GM21528 (cell line): ENCODE results near the gene RNF152.

Experiments
- ATAC-seq: cut with Tn5 transposase; IDR thresholded peaks from one replicate; pipeline ENCODE4 v1.9.1; 2021; ENCODE audit warnings: mild to moderate bottlenecking, moderate library complexity; ENCODE audit not compliant: unreplicated experiment, low FRiP score

Gene RNF152

DNA sequence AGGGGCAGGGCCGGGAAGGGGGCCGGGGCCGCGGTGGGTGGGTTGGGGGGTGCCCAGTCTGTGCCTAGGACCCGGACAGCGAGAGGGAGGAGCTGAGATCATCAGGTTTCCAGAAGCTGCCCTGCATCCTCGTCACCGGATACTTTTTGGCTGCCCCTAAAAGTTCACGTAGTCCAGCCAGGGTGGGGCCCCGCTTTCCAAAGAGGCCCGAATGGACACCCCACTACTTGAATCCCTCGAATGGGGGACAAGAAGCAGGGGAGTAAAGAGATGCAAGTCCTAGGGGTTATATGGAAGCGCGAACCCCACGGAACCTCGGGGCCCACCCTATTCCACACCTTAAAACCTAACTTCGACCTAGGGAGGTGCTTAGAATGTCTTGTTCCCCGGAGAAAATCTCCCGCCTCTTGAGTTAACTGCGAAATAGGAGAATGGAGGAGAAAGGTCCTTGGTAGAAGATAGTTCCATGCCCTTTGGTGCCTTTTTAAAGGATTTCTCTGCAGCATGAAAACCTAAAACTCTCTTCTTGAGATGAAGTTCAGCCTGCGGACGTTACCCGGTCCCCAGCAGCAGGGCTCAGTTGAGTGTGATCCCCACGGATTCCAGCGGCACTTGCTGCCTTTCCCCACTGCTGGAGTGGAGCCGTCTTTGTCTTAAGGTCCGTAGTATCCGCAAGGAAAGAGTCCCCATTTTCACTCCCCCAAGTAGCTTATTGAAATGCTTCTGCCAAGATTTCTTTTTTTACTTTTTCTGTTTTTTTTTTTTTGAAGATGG, 2.1 kb upstream of the RNF152 start:
- ATAC-seq: no peak

DNA sequence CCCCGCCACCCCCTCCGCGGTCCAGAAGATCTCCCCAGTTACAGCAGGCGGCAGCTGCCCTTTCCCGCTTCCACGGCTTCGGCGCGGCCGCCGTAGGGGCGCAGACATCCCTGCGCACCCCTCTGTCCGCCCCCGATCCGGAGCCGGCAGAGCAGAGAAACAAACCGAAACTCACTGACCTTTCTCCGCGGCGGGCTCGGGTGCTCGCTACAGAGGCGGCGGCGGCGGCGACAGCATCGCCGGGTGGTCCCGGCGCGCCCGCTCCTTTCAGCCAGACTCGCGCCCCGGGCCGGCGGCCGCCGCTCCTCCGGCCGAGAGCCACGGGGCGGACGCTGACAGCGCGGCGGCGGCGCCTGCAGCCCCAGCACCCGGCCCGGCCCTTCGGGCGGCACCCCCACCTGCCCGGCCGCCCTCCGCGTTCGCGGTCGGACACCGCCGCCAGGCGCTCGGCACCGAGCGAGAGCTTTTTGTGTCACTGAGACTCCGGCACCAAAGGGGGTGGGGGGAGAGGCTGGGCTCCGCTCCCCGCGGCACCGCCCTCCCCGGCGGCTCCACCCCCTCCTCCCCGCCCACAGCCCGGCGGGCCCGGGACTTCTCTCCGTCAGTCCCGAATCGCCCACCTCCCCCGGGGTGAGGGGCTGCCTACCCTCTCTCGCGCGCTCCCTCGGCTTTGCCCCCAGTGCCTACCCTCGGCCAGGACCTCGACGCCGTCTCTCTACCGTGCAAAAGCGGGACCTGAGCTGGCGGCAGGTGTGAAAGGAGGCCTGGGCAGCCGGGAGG, 1.4 kb upstream of the RNF152 start:
- peak; percentile 90 for ATAC-seq

DNA sequence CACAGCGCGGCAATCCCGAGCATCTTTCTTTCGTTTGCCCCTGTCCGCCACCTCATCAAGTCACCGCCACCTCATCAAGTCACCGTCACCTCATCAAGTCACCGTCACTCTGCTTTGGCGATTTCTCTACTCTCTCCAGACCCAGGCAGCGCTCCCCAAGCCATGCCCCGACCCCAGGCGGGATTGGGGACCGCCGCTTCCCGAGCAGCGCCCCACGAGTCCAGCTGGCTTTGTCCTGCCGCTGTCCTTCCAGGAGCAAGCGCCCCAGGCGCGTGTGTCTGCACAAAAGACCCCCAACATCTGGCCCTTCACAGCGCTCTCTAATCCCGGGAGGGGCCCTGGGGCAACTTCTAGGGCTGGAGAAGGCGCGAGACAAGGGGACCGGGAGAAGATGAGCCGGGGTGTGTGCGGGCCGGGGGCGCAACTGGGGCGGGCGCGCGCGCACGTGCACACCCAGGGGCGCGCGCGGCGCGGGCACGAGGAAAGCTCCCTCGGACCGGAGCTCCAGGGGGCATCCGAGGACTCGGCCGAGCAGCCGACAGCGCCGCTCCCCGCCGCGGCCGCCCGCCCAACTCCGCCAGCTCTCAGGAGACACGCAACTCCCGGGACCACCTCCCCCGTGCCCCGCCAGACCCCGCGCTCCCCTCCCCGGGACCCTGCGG, 633 bp upstream of the RNF152 start:
- ATAC-seq: peak; percentile 16

DNA sequence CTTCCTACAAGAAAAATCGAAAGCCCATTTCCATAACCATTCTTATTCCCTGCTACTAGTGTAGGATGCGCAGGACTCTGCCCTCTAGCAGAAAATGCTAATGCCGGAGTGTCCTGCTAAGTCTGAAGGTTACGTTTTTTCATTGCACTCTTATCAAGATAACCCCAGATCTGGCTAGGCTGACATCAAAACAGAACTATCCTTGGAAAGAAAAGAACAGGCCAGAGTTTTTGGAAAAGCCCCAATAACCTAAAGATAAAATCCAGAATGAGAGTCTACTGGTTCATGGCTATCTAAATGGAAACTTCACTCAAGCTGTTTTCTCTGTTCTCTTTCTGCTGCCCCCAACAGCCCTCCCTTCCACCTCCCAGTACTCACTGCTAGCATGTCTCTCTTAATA, 913 bp downstream of the RNF152 start:
- no peak for ATAC-seq

DNA sequence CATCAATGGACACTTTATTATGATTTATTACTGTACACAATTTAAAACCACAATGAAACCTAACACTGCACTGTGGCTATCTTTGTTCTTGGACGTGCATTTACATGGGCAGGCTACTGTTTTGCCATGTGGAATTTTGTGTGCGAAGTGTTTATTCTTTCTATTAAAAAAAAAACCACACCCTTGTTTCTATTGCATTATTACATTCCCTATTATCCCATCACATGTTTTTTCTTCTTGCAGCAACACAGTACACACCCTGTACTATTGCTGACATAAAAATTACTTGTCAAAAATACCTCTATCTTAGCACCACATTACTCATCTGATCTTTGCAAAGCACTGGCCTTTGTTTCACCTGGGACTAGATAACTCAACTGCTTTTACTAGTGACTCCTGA, 1.5 kb downstream of the RNF152 start:
- no peak for ATAC-seq

DNA sequence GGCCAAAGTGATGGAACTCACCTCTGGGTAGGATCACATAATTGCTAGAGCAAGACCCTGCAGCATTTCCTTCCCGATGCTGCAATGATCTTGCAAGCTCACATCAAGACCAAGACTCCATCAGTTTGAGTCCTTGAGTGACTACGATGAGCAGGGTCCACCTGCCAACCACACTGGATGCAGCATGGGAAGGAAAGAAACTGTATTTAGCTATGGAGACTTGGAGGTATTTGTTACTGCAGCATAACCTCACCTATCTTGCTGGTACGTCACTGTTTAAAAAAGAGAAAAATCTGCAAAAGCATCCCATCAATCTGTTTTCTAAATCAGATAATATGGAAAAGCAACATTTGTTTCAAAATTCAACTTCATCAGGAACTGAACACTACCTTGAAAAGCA, 2.5 kb downstream of the RNF152 start:
- no peak for ATAC-seq

DNA sequence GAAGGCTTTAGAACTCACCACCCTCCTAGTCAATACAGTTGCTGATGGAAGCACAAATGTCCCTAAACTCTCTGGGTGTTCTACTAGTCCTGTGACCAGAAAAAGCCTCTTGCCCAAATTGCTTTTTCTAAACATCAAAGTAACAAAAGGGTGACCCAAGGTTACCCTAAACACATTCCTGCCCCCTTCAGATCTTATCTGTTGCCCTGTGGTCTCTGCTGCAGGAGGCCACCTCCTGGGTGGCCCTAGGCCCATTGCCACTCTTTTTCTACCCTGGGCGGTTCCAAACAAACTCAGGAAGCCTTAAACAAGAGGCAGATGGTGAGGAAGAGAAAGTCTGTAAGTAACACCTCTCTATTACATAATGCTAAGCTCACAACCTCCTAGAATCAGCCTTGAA, 3.3 kb downstream of the RNF152 start:
- ATAC-seq: no peak

DNA sequence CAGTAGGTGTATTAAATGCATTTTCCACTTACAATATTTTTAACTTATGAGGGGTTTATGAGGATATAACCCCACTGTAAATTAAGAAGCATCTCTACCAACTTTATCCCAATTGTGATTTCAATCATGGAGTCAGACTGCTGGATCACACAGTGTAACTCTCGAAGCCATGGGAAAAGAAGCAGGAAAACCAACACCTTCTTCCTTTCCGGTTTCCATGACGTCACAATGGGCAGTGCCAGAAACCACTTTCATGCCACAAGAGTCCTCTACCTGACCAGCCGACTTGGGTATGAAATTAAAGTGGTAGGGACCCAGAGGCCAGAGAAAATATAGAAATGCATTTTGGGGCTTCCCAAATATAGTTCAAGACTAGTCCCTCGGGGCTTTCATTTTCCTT, 4.2 kb downstream of the RNF152 start:
- no peak for ATAC-seq

DNA sequence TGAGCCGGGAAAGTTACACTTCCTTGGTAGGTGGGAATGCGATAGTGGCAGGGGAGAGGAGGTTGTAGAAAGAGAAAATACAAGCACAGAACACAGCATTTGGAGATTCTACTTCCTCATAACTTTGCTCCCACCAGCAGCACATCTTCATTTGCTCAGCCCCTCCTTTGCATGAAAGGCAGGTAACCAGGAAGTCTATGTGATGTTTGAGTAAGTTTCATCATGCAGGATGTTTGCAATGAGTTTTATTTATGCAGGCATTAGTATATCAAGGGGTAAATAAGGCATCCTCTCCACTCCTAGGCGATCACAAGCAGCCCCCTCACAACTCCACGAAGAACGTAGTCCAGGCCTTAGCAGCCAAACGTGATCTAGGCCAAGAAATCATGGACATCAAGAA, 5.0 kb downstream of the RNF152 start:
- no peak for ATAC-seq

DNA sequence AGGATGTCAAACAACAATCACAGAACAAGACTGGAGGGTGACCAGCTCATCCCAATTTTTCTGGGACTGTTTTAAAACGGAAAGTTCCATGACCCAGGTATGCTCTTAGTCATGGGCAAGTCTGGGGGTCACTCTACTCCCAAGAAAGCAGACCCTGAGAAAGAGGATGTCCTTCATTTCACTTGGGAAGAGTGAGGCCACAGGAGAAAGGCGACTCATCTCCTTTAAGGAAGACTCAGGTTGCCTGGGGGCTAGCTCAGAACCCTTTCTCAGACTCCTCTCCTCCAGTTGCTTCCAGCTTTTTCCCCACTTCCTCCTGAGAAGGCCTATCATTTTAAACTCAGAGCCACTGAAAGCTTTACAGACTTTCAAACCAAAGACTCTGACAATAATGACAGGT, 9.3 kb downstream of the RNF152 start:
- ATAC-seq: no peak

DNA sequence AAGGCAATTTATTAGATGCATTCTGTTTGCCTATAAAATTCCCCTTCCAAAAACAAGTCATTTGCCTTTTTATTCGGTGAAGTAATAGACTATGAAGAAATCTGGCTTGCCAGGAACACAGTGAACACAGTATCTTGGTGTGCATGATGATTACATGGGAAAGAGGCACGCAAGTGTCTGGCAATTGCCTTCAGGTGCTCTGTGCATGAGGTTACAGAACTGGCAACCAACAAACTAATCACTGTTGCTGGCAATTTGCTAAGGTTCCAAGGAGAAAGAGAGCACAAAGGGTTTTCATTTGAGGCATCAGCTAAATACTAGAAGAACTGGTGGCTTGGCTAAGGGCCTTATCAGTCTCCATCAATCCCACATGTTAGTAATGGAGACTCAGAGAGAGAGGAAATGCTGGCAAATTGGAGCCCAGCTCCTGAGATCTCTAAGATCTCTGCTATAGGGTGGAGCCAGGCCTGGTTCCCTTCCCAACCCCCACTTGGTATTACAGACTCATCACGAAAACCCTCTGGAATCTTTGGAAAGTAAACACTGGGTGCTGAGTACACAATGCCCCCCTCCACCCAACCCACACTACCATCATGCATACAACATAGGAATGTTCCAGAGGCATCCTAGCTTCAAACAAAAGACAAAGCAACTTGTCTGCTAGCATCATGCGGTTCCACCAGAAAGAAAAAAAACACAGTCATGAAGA, 10.4 kb downstream of the RNF152 start:
- no peak for ATAC-seq

DNA sequence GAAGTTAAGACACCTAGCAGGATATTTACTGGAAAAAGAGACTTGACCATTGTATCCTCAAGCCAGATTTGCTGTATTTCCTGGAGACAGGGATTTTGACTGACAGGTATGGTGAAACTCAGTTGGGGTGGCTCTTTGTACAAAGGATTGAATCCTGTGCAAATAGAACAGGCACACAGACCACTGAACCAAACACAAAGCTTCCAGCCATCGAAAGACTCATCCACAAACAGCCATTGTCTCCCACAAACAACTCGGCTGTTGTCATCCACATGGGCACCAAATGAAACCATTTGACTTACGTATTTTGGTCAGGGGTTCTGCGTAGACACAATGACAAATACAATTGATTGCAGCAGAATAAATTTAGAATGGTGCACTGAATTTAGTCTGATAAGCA, 15.9 kb downstream of the RNF152 start:
- ATAC-seq: no peak

DNA sequence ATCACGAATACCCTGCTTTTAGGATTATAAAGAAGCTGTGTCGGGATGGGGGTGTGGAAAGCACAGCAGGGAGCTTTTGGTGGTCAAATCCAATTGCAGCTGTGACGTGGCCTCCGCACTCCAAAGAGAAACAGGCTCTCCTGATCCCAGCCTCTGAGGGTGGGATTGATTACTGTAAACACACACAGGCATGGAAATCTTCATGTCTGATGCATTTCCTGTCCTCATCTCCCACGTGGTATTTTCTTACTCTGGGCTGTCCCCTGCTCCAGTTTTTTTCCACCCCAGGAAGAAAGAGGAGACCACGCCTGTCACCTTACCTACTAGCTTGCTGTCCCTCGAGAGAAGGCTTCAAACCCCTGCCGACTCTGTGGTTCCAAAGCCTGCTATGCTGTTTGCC, 22.7 kb downstream of the RNF152 start:
- ATAC-seq: no peak

DNA sequence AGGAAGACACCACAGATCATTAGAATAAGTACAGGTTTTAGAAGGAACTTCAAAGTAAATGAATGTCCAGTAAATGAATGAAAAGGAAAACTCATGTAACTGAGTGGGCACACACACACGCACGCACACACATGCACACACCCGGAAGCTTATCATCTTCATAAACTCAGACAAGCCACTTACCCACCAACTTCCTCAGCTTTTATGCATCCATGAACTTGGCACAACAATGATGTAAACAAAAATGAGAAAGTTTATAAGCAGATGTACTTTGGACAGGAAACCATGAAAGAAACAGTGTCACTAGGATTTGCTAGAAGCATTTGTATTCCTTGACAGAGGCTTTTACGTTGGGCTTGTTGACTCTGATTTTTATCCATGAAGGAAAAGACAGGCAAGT, 23.2 kb downstream of the RNF152 start:
- ATAC-seq: no peak

DNA sequence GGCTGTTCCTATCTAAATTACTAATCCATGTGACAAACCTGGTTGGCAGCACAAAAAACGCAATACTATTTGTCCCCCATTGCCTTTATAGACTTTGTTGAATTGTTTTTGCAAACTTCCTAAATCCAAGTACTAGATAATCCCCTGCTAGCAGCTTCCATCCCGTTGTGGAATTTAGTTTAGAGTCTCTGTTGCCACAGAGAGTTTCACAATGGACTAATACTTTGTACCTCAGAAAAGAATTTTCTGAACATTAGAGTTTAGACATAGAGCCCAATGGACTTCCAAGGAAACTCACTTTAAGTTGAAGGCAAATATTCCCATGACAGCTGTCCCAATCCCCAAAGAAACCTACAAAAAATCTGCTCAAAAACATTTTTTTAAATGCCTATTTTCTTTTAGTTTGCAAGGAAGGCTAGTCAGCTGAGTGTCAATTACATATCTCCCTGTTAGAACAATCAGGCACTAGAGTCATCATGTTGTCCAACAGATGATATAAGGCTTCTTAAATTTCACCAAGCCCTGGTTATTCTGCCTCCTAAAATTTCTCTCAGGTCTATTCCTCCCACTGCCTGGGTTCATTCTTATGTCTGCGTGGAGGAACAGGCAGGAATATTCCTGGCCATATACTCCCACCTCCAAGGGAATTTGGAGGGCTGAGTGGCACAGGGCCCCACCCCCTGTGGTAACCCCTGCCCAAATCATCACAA, 27.2 kb downstream of the RNF152 start:
- ATAC-seq: no peak

DNA sequence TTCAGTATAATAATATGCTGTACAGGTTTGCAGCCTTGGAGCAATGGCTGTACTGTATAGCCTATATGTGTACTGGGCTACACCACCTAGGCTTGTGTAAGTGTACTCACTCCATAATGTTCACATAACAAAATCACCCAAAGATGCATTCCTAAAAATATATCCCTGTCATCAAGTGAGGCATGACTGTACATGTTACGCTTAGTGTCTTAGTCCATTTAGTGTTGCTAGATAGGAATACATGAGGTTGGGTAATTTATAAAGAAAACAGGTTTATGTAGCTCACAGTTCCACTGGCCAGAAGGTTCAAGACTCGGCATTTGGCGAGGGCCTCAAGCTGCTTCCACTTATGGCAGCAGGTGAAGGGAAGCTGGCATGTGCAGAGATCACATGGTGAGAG, 31.4 kb downstream of the RNF152 start:
- no peak for ATAC-seq

DNA sequence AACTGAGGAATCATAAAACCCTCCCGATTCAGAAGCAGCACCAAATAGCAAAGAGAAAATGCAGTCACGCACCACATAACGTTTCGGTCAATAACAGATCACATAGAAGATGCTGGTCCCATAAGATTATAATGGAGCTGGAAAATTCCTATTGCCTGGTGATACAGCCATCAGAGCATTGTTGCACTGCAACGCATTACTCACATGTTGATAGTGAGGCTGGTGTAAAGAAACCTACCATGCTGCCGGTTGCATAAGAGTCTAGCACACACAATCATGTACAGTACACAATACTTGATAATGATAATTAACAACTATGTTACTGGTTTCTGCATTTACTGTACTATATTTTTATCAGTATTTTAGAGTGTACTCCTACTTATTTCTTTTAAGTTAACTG, 32.5 kb downstream of the RNF152 start:
- ATAC-seq: no peak

DNA sequence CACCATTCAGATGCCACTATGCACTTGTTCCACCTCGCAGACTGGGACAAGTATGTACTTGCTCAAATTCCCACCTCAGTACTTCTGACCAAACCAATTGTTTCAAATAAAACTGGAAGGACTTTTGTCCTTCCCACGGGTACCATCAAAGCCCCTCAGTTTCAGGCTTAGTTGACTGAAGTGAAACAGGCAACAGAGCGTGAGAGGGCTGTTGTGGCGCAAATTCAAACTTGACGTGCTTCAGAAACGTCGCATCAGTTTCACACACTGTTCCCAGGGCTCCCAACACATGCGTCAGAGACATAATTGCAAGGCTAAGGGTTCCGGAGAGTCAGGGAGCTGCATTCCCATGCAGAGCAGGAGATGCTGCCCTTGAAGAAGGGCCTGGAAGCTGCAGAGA, 33.7 kb downstream of the RNF152 start:
- ATAC-seq: no peak

DNA sequence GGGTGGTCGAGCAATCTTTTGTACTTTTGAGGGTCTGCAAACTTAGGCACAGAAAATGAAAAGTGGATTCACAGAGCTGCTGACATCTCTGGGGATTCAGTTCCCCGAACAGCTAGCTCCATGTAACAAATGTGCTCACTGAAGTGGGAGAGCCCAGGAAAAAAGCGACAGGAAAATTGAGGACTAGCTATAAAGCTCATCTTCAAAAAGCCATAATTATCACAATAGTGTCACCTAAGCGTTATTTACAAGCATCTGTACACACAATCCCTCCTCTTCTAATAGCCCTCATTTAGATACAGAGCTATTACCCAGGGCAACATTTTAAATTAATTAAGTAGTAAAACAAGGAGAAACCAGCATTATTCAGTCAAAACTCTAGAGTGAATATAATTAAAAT, 36.1 kb downstream of the RNF152 start:
- no peak for ATAC-seq
